ENCODE results near the gene DPY19L1.
"Not testable (repeated sequence)": the region's sequence is repeated elsewhere in the genome, so short reads cannot be mapped to it uniquely, and the experiment has no call there.

The DPY19L1 gene

DNA sequence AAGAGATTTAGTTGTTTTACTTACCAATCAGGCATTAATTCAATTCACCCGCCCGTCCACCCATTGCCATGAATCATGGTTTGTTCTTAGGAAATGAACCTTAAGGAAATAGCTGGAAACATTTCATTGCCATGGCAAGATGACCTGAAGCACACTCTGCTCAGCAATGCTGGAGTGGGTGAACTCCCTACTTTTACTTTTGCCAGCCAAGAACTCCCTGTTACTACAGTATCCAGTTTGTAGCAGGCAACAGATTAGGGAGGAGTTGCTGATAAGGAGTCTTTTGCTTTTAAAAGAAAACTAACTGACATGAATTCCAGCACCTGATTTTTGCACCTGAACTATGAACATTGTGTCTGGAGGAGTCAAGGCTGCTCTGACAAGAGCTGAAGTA, 10.6 kb upstream of the DPY19L1 start:
- H3K4me3 ChIP-seq (ENCODE audit: insufficient read length, low read depth); DNase-seq (ENCODE audit: low read depth, low spot score); H3K36me3 ChIP-seq (ENCODE audit: insufficient read depth, insufficient read length, low read length); H3K4me1 ChIP-seq (ENCODE audit: insufficient read depth, insufficient read length); H3K9ac ChIP-seq (ENCODE audit: insufficient read length, low read depth); H3K27me3 ChIP-seq (ENCODE audit: insufficient read depth, insufficient read length); H3K9me3 ChIP-seq (ENCODE audit: insufficient read depth, low read length): not testable (repeated sequence)

DNA sequence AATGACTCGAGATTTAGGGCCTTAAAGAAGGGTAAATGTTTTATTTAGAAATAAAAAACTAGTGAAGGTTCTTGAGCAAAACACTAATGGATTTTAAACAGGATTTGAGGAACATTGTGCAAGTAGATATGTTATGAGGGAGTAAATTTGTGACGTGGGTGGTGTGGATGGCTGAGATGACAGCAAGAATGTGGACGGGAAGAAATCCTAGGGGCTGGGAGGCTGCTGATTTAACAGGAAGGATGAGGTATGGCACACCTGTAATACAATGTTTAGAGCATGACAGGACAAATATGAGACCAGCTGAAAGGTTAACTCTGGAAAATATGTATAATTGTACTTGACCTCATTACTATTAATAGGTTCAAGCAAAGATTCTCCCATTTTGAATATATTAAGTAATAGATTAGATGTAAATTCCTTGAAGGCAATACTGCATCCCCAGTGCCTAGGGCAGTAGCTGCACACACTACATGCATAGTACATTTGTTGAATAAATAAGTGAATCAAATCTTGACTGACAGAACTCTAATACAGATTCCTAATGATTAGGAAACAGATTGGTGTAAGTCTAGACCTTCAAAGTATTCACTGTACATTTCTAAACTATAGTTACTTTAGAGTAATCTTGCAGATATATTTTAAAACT, 10.1 kb upstream of the DPY19L1 start:
- not testable (repeated sequence) for H3K36me3 ChIP-seq (ENCODE audit: insufficient read depth, insufficient read length, low read length); H3K9ac ChIP-seq (ENCODE audit: insufficient read length, low read depth); DNase-seq (ENCODE audit: low read depth, low spot score); H3K4me3 ChIP-seq (ENCODE audit: insufficient read length, low read depth); H3K27me3 ChIP-seq (ENCODE audit: insufficient read depth, insufficient read length); H3K9me3 ChIP-seq (ENCODE audit: insufficient read depth, low read length); H3K4me1 ChIP-seq (ENCODE audit: insufficient read depth, insufficient read length)

DNA sequence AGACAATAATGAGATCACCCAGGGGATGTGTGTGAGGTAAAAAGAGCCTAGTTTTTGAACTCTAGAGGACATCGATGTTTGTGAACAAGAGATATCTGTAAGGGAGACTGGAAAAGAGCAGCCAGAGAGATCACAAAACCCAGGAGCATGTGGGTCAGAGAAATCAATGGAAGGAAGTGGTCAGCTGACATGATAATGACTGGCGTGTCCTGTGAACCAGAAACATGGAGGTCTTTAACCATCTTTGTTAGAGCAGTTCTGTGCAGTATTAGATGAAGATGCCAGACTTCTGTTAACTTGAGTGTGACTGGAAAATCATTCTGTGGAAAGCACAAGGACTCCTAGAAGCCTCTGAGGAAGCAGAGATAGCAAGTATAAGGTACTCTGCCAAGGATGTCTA, 6.0 kb upstream of the DPY19L1 start:
- not testable (repeated sequence) for DNase-seq (ENCODE audit: low read depth, low spot score); H3K9ac ChIP-seq (ENCODE audit: insufficient read length, low read depth)

DNA sequence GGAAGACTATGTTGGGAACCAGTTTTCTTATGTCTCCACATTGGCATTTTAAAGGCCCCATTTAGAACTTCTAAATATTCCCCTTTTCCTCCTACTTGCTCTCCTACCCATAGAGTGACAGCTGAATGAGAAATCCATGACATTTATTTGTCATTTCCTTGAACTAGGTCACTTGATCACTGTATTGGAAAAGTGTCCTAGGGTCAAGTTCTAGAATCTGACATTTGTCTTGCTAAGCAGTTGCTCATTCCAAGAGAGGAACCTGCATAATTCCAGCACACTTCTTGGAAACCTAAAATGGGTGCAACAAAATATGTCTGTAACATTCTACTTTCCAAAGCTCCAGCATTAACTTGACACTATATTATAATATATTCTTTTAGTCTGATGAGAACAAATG, 3.6 kb upstream of the DPY19L1 start:
- Histone ChIP-seq H3K4me3 (ENCODE audit: insufficient read length, low read depth) (no peak overlapping the region), H3K9me3 (ENCODE audit: insufficient read depth, low read length) (no peaks in the 10 kb centered on the region), H3K27me3 (ENCODE audit: insufficient read depth, insufficient read length) (no peaks in the 10 kb centered on the region), H3K4me1 (ENCODE audit: insufficient read depth, insufficient read length) (no peaks in the 10 kb centered on the region), H3K9ac (ENCODE audit: insufficient read length, low read depth) (no peak overlapping the region), H3K36me3 (ENCODE audit: insufficient read depth, insufficient read length, low read length) (no peaks in the 10 kb centered on the region)
- no peak for DNase-seq (ENCODE audit: low read depth, low spot score)
- TF ChIP-seq YY1 (IDR thresholded peaks at IDR 0.05; ENCODE audit: insufficient read depth, insufficient read length) (no peak), SUZ12 (IDR thresholded peaks at IDR 0.05; ENCODE audit: extremely low read depth, insufficient read depth, insufficient read length) (no peak), ZNF274 (IDR thresholded peaks at IDR 0.05; ENCODE audit: low read depth, low read length) (no peak)

More for the DNA sequence above, 6.0 kb upstream of the DPY19L1 start:
- H3K9me3 ChIP-seq (ENCODE audit: insufficient read depth, low read length); H3K27me3 ChIP-seq (ENCODE audit: insufficient read depth, insufficient read length); H3K4me3 ChIP-seq (ENCODE audit: insufficient read length, low read depth); H3K36me3 ChIP-seq (ENCODE audit: insufficient read depth, insufficient read length, low read length); H3K4me1 ChIP-seq (ENCODE audit: insufficient read depth, insufficient read length): not testable (repeated sequence)

DNA sequence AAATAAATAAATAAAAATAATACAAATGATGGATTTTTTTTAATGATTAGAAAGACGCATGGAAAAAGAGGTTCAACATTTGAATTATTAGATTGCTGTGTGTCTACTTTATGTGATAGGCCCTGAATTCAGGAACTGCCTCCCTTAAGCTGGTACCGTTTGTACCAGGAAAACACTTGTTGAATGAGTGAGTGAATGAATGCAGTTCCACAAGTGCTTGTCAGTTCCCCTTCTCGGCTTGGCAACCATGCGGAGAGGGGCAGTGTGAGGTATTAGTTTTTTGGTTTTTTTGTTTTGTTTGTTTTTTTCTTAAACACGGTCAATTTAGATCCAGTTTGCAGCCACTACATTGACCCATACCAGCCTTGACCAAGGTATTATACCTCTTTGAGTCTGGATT, 2.1 kb upstream of the DPY19L1 start:
- Histone ChIP-seq H3K4me1 (ENCODE audit: insufficient read depth, insufficient read length) (no peaks in the 10 kb centered on the region), H3K9me3 (ENCODE audit: insufficient read depth, low read length) (no peaks in the 10 kb centered on the region), H3K4me3 (ENCODE audit: insufficient read length, low read depth) (no peak overlapping the region), H3K9ac (ENCODE audit: insufficient read length, low read depth) (no peak overlapping the region), H3K36me3 (ENCODE audit: insufficient read depth, insufficient read length, low read length) (no peaks in the 10 kb centered on the region), H3K27me3 (ENCODE audit: insufficient read depth, insufficient read length) (no peaks in the 10 kb centered on the region)
- TF ChIP-seq YY1 (IDR thresholded peaks at IDR 0.05; ENCODE audit: insufficient read depth, insufficient read length) (no peak), SUZ12 (IDR thresholded peaks at IDR 0.05; ENCODE audit: extremely low read depth, insufficient read depth, insufficient read length) (no peak), ZNF274 (IDR thresholded peaks at IDR 0.05; ENCODE audit: low read depth, low read length) (no peak)
- no peak for DNase-seq (ENCODE audit: low read depth, low spot score)

DNA sequence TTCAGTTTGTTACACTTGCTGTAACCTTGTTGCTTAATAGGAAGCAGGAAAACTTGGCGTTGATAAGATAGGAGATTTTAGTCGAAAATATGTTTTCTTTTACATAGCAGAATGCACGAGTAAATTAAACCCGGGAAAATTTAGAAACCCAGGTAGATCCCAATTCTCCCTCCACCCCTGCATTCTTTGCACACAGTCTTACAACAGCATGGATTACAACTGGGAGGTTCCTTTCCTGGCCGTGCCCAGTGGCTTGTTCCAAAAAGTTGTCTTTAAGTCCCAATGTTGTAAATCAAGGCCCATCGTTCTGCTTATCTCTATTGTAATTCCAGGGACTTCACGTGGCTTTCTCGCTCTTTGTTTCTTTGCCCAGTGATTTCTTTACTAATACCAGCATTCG, 1.1 kb upstream of the DPY19L1 start:
- Histone ChIP-seq H3K36me3 (ENCODE audit: insufficient read depth, insufficient read length, low read length) (no peaks in the 10 kb centered on the region), H3K27me3 (ENCODE audit: insufficient read depth, insufficient read length) (no peaks in the 10 kb centered on the region), H3K9me3 (ENCODE audit: insufficient read depth, low read length) (no peaks in the 10 kb centered on the region), H3K4me1 (ENCODE audit: insufficient read depth, insufficient read length) (no peaks in the 10 kb centered on the region), H3K9ac (ENCODE audit: insufficient read length, low read depth) (peak overlapping the region; percentile 84), H3K4me3 (ENCODE audit: insufficient read length, low read depth) (peak overlapping the region; percentile 41)
- no peak for TF ChIP-seq ZNF274 (IDR thresholded peaks at IDR 0.05; ENCODE audit: low read depth, low read length)
- TF ChIP-seq YY1 (IDR thresholded peaks at IDR 0.05; ENCODE audit: insufficient read depth, insufficient read length), result no peak
- no peak for TF ChIP-seq SUZ12 (IDR thresholded peaks at IDR 0.05; ENCODE audit: extremely low read depth, insufficient read depth, insufficient read length)
- no peak for DNase-seq (ENCODE audit: low read depth, low spot score)

DNA sequence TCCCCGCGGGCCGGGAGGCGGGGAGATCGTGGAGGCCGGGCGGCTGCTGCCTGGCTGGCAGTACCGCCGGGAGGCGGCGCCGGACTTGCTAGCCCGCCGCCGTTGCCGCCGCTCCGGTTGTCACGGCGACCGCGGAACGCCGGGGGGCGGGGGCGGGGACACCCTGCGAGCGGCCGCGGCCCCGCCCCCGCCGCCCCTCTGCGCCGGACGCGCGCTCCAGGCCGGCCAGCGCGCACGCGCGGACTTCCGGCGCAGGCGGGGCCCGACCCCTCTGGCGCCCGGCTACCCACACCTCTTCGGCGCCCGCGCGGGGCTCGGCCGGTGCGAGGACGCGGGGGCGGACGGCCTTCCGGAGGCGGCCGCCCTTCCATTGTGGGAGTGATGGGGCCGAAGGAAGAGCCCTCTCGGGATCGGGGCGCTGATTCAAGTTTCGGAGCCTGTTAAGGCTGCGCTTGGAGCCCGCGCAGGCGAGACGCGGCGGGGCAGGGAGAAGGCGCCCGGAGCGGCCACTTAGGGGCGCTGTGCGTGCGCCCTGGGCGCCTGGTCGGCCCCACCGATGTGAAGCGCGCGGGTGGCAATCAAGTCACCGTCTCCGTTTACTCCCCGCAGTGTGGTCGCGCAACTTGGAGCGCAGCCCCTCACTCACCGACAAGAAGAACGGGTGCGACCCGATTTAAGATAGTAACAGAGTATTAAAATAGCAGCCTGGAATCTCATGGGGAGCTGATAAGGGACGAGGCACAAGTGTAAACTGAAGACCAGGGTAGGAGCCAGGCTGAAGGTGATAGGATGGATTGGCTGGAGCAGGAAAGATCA, 449 bp upstream of the DPY19L1 start:
- Histone ChIP-seq H3K4me1 (ENCODE audit: insufficient read depth, insufficient read length) (no peaks in the 10 kb centered on the region), H3K27me3 (ENCODE audit: insufficient read depth, insufficient read length) (no peaks in the 10 kb centered on the region), H3K36me3 (ENCODE audit: insufficient read depth, insufficient read length, low read length) (no peaks in the 10 kb centered on the region), H3K9ac (ENCODE audit: insufficient read length, low read depth) (peak overlapping the region; percentile 84), H3K9me3 (ENCODE audit: insufficient read depth, low read length) (no peaks in the 10 kb centered on the region), H3K4me3 (ENCODE audit: insufficient read length, low read depth) (peak overlapping the region; percentile 41)
- DNase-seq (ENCODE audit: low read depth, low spot score), result peak; percentile 93
- TF ChIP-seq YY1 (IDR thresholded peaks at IDR 0.05; ENCODE audit: insufficient read depth, insufficient read length), result no peak
- no peak for TF ChIP-seq SUZ12 (IDR thresholded peaks at IDR 0.05; ENCODE audit: extremely low read depth, insufficient read depth, insufficient read length)
- no peak for TF ChIP-seq ZNF274 (IDR thresholded peaks at IDR 0.05; ENCODE audit: low read depth, low read length)
